Muscle of arm (tissue), 12 donors: Measurements from ENCODE around the gene ISG15. TPM values are rescaled to one million over a fixed set of nuclear protein-coding genes. Genes with fewer than 3 reads are reported as not detected.
A peak's percentile ranks its signal among the peaks of the same experiment; 100 is the strongest.

Experiments
- DNase-seq: peaks from one replicate; pipeline ENCODE4 v3.0.0-alpha.2; 2013
- polyA plus RNA-seq, 12 donors: library from polyadenylated mRNA; unstranded; fragments of 120-200 nt; gene quantifications; one replicate each; pipeline ENCODE4 v1.2.1, GENCODE V29; 2013; ENCODE audit not compliant: insufficient read length in 12 of 12

Gene ISG15
- polyA plus RNA-seq, 12 donors: 5.0 to 28.8 (median 6.8) TPM; not detected in 1

DNA sequence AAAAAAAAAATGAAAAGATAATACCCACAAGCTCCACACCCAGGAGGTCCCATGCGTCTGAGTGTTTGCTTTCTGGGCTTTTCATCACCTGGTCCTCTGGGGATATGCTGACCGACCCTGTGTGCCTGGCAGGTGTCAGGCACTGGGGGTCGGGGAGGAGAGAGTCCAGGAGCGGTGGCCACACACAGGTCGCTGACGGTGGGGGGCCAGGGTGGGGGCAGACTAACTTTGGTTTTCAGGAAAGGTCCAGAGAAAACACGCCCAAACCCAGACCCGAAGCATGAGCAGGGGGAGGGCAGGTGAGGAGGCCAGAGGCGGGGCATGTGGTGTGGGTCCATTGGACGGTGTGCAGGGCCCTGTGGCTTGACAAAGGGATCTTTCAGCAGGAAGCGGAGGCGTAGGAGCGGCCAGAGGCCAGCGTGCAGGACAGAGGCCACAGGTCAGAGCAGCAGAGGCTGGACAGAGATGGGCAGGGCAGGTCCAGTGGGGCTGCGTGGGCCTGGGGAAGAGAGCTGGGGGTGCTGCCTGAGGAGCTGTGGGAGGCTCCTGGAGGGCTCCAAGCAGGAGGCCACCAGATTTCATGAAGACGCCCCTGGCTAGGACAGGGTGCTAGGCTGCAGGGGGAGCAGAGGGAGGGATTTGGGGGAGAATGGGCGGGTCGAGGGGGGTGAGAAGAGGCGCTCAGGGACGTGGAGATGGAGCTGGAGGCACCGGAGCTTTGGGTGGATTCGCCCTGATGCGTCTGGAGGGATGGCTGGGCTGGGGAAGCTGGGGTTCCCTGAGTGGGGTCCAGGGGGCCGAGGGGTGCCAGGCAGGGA is 45.0 kb downstream of the ISG15 start:
- no peak for DNase-seq

DNA sequence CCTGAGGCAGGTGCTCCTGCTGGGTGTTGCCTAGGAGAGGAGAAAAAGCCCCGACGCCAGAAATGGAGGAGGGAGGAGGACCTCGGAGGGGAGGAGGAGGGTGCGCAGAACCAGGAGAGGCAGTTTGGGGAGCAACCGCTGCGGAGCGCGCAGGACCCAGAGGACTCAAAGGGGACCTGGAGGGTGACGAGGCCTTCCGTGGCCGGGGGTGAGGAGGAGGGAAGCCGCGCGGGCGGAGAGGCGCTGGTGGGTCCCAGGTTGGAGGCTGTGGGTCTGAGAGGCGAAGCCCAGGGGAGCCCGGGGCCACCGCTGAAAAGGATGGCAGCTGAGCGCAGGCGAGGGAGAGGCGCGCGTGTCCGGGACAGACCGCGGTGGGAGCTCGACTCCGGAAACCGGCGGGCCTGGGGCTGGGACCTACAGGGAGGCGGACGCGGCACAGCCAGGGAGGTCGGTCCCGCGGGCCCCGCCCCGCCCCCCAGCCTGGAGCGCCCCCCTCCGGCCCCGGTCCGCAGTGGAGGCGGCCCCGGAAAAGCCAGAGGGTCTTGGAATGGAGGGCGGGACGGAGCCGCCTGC is 45.7 kb downstream of the ISG15 start:
- DNase-seq: no peak

DNA sequence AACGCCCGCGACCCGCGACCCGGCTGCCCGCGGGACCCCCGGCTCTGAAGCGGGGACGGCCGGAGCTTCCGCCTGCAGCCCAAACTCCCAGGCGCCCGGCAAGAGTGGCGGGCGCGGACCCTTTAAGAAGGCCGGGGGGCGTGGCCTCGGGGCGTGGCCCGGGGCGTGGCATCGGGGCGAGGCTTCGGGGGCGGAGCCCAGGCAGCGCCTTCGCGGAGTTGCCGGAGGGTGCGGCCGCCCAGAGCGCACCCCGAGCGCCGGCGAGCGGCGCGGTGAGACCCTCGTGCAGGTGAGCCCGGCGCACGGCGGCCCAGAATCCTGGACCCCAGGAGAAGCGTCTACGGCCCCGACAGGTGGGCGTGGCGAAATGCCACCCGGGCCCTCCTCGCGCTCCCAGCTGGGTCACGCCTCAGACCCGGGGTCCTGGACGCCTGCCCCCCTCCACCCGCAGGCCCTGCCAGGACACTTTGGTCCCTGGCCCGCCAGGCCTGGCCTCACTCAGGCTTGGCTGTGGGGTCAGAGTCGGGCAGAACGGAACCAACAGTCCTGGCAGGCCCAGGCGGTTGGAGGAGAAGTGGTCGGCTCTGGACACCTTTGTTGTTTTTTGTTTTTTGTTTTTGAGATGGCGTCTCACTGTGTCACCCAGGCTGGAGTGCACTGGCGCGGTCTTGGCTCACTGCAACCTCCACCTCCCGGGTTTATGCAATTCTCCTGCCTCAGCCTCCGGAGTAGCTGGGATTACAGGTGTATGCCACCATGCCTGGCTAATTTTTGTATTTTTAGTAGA is 46.4 kb downstream of the ISG15 start:
- peak; percentile 35 for DNase-seq

DNA sequence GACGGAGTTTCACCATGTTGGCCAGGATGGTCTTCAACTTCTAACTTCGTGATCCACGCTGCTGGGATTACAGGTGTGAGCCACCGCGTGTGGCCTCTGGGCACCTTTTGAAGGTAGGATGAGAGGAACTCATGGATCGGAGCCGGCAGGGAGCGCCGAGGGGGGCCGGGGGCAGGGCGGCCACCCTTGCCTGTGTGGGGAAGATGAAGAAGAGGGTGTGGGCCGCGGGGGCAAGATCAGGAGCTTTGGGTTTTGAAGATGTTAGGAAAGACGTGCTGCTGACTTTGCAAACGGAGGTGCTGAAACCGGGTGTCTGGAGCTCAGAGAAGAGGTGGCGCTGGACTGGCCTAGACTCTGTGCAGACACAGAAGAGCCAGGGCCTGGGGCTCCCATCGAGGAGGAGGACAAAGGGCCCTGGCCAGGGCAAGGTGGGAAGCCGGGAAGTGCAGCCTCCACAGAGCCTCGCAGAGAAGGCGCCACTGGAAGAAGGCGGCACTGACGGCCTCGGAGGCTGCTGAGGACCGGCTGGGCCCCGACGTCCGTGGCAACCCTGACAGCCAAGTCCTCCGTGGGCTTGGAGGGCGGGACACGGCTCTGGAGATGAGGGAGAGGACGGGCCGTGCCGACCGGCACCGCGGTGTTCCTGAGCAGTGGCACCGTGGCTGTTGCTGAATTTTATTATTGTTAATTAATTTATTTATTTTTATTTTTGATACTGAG is 47.1 kb downstream of the ISG15 start:
- no peak for DNase-seq

DNA sequence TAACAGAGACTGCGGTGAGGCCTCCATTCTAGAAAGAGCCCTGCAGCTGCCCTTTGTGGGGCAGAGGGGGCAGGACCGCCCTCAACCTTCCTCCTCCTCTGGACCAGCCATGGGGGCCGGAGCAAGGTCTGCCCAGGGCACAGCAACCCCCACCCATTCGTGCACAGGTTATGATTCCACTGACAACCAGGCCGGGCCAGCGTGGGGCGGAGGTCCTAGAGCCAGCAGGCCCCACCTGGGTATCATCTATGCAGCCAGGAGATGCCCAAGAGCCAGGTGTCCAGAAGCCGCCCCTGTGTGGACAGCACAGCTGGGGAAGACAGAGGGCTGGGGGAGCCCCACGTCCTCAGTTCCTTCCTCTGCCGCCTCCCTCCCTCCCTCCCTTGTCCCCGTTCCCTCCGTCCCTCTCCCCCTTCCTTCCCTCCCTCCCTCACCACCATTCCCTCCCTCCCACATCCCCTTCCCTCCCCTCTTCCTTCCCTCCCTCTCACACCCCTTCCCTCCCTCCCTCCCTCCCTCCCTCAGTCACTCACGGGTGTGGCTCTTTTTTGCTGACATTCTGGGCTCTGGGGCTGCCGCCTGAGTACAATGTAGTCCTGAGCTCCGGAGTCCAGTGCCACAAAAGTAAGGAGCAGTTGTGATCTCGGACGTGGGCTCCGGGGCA is 48.5 kb downstream of the ISG15 start:
- DNase-seq: no peak

DNA sequence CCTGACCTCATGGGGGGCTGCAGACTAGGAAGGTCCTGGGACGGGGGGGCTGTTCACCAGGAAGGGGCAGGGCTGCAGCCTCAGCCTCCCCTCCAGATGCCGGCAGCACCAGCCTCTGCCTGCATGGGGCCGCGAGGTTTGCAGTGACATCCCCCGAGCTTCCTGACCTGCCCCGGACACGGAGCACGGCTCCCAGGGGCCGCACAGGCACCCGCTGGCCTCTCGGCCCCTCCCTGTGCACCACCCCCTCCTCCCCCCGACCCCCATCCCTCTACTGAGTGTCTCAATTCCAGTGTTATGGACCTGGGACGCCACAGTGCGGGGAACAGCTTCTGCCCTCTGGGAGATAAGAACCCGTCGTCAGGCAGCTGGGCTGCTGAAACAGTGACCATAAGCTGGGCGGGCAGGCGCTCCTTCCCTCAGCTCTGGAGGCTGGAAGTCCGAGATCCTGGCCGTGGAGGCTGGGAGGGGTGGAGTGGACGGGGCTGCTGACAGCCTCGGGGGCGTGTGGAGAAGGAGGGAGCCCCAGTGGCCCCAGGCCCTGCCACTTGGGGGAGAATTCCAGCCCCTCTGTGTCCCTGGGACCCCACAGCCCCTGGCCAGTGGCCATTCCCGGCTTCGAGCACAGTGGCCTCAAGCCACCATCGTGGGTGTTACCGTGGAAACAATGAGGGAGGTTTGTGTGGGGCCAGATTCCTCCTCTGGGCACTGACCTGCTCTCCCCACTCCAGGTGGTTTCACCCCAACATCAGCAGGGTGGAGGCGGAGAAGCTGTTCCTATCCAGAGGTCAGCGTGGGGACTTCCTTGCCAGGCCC is 49.3 kb downstream of the ISG15 start:
- no peak for DNase-seq

DNA sequence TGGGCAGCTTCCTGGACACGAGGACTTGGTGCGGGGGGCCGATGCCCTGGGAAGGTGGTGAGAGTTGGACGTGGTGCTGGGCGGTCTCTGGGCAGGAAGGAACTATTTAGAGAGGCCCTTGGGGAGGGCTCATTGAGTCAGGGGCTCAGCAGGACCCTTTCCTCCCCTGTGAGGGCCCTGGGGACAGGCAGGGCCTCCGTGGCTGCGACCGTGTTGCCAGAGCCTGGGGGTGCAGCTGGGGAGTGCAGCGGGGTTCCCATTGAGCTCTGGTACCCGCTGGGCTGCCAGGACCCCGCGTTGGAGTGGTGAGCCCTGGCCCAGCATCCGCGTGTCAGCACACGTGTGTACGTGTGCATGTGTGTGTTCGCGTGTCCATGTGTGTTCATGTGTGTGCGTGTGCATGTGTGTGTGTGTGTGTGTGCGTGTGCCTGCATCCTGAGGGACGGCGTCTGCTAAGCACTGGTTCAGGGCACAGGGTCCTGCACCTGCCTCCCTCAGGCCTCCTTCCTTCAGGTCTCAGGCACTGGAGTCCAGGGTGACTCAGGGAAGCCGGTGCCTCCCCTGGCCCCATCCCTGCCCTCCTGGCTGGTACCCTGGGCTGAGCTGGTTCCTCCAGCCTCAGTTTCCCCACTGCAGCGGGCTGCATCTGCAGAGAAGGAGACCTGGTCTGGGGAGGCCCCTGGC is 50.1 kb downstream of the ISG15 start:
- DNase-seq: no peak

Other genes with a start within 250 kb of the ISG15 start
- 10 to 100 TPM in 1 of 12 donors, 1 to 10 TPM in 10, not detected in 1; 2.1 to 23.0 (median 4.0) TPM for gene SAMD11, start 89.6 kb upstream of the ISG15 start, polyA plus RNA-seq
- gene NOC2L, start 54.2 kb upstream of the ISG15 start, polyA plus RNA-seq: 10 to 100 TPM in 11 of 12 donors, not detected in 1; 30.3 to 46.8 (median 38.0) TPM
- 10 to 100 TPM in 1 of 12 donors, 1 to 10 TPM in 9, not detected in 2; 2.6 to 11.4 (median 4.8) TPM for gene KLHL17, start 52.9 kb upstream of the ISG15 start, polyA plus RNA-seq
- 1 to 10 TPM in 3 of 12 donors, not detected in 9; 1.2 to 6.2 (median 1.4) TPM for gene PLEKHN1, start 47.0 kb upstream of the ISG15 start, polyA plus RNA-seq
- gene PERM1, start 31.4 kb upstream of the ISG15 start, polyA plus RNA-seq: 1 to 10 TPM in 9 of 12 donors, under 1 TPM in 1, not detected in 2; 0.73 to 5.3 (median 1.7) TPM
- gene HES4, start 13.4 kb upstream of the ISG15 start, polyA plus RNA-seq: 10 to 100 TPM in 7 of 12 donors, 1 to 10 TPM in 4, not detected in 1; 6.4 to 34.3 (median 10.3) TPM
- 10 to 100 TPM in 11 of 12 donors, not detected in 1; 26.2 to 84.3 (median 35.7) TPM for gene AGRN, start 6.6 kb downstream of the ISG15 start, polyA plus RNA-seq
- gene RNF223, start 60.8 kb downstream of the ISG15 start, polyA plus RNA-seq: under 1 TPM in 5 of 12 donors, not detected in 7; 0.09 to 0.43 (median 0.13) TPM
- gene C1orf159, start 102.6 kb downstream of the ISG15 start, polyA plus RNA-seq: 10 to 100 TPM in 1 of 12 donors, 1 to 10 TPM in 10, not detected in 1; 3.5 to 11.4 (median 5.6) TPM
- gene TTLL10, start 160.4 kb downstream of the ISG15 start, polyA plus RNA-seq: under 1 TPM in 7 of 12 donors, not detected in 5; 0.10 to 0.72 (median 0.33) TPM
- gene TNFRSF18, start 193.1 kb downstream of the ISG15 start, polyA plus RNA-seq: 1 to 10 TPM in 9 of 12 donors, under 1 TPM in 1, not detected in 2; 0.87 to 4.2 (median 2.6) TPM
- 1 to 10 TPM in 10 of 12 donors, not detected in 2; 1.1 to 2.5 (median 1.7) TPM for gene TNFRSF4, start 200.7 kb downstream of the ISG15 start, polyA plus RNA-seq
- 100 to 1,000 TPM in 2 of 12 donors, 10 to 100 TPM in 9, not detected in 1; 71.1 to 160 (median 81.8) TPM for gene SDF4, start 218.5 kb downstream of the ISG15 start, polyA plus RNA-seq
- gene B3GALT6, start 218.7 kb downstream of the ISG15 start, polyA plus RNA-seq: 100 to 1,000 TPM in 1 of 12 donors, 10 to 100 TPM in 11; 12.3 to 155 (median 16.1) TPM
- gene C1QTNF12, start 233.2 kb downstream of the ISG15 start, polyA plus RNA-seq: 1 to 10 TPM in 10 of 12 donors, not detected in 2; 2.0 to 5.4 (median 2.4) TPM